Duodenal mucosa (tissue), 2 donors: Measurements from ENCODE around the gene USP49.

Source experiments
- H3K27ac ChIP-seq: one replicate; pipeline ENCODE4 v1.7.0; 2013; ENCODE audit warnings: low read depth, low read length
- H3K27me3 ChIP-seq, 2 donors: one replicate each; pipeline ENCODE4 v1.7.0; 2013; ENCODE audit warnings: low read length in 2 of 2, control low read depth in 1 of 2; ENCODE audit not compliant: insufficient read depth in 2 of 2, control insufficient read depth in 1 of 2
- H3K36me3 ChIP-seq, 2 donors: one replicate each; pipeline ENCODE4 v1.7.0; 2013; ENCODE audit warnings: low read length in 2 of 2, control low read depth in 1 of 2; ENCODE audit not compliant: insufficient read depth in 2 of 2, control insufficient read depth in 1 of 2
- H3K4me1 ChIP-seq, 2 donors: one replicate each; pipeline ENCODE4 v1.7.0; 2013; ENCODE audit warnings: low read length in 2 of 2, control low read depth in 1 of 2; ENCODE audit not compliant: insufficient read depth in 2 of 2, control insufficient read depth in 1 of 2
- H3K4me3 ChIP-seq, 2 donors: one replicate each; pipeline ENCODE4 v1.7.0; 2013; ENCODE audit warnings: low read length in 2 of 2, low read depth in 1 of 2
- H3K9ac ChIP-seq, 2 donors: one replicate each; pipeline ENCODE4 v1.7.0; 2013; ENCODE audit warnings: low read length in 2 of 2, low read depth in 1 of 2
- H3K9me3 ChIP-seq, 2 donors: one replicate each; pipeline ENCODE4 v1.7.0; 2013; ENCODE audit warnings: low read length in 2 of 2, control low read depth in 1 of 2; ENCODE audit not compliant: control insufficient read depth in 1 of 2

Gene USP49

GRCh38 chr6:41759106-41759904, 135.9 kb downstream of the USP49 start:
- Histone ChIP-seq H3K4me3 (no peak overlapping the region), H3K9ac (no peak overlapping the region), H3K9me3 (no peaks in the 10 kb centered on the region), H3K4me1 (no peaks in the 10 kb centered on the region), H3K36me3 (no peaks in the 10 kb centered on the region), H3K27ac (no peak overlapping the region), H3K27me3 (no peaks in the 10 kb centered on the region)

GRCh38 chr6:41758641-41759035, 136.5 kb downstream of the USP49 start:
- H3K4me3 ChIP-seq = no peak overlapping the region
- no peaks in the 10 kb centered on the region for H3K4me1 ChIP-seq
- H3K9me3 ChIP-seq = no peaks in the 10 kb centered on the region
- H3K9ac ChIP-seq = no peak overlapping the region
- no peaks in the 10 kb centered on the region for H3K36me3 ChIP-seq
- no peaks in the 10 kb centered on the region for H3K27me3 ChIP-seq
- H3K27ac ChIP-seq = no peak overlapping the region

- Histone ChIP-seq H3K4me1 (no peaks in the 10 kb centered on the region), H3K9ac (no peak overlapping the region), H3K4me3 (no peak overlapping the region), H3K27me3 (no peaks in the 10 kb centered on the region), H3K9me3 (no peaks in the 10 kb centered on the region), H3K27ac (no peak overlapping the region), H3K36me3 (no peaks in the 10 kb centered on the region)
Measured at GRCh38 chr6:41757931-41758640, 137.1 kb downstream of the USP49 start.

GRCh38 chr6:41757271-41757670, 137.9 kb downstream of the USP49 start:
- Histone ChIP-seq H3K27me3 (no peaks in the 10 kb centered on the region), H3K36me3 (no peaks in the 10 kb centered on the region), H3K9me3 (no peaks in the 10 kb centered on the region)

GRCh38 chr6:41756354-41756753, 138.8 kb downstream of the USP49 start:
- no peaks in the 10 kb centered on the region for H3K9me3 ChIP-seq
- no peak overlapping the region for H3K27ac ChIP-seq
- no peaks in the 10 kb centered on the region for H3K36me3 ChIP-seq
- no peak overlapping the region for H3K9ac ChIP-seq
- no peaks in the 10 kb centered on the region for H3K27me3 ChIP-seq
- H3K4me1 ChIP-seq = no peaks in the 10 kb centered on the region
- H3K4me3 ChIP-seq = no peak overlapping the region

More at GRCh38 chr6:41757271-41757670, 137.9 kb downstream of the USP49 start:
- no peak overlapping the region for H3K27ac ChIP-seq
- H3K4me1 ChIP-seq = no peaks in the 10 kb centered on the region
- H3K9ac ChIP-seq = no peak overlapping the region
- no peak overlapping the region for H3K4me3 ChIP-seq

- no peaks in the 10 kb centered on the region for H3K36me3 ChIP-seq
- no peaks in the 10 kb centered on the region for H3K9me3 ChIP-seq
- no peaks in the 10 kb centered on the region for H3K4me1 ChIP-seq
- H3K9ac ChIP-seq = no peak overlapping the region
- no peak overlapping the region for H3K27ac ChIP-seq
- H3K4me3 ChIP-seq = no peak overlapping the region
- no peaks in the 10 kb centered on the region for H3K27me3 ChIP-seq
Measured at GRCh38 chr6:41755895-41756294, 139.3 kb downstream of the USP49 start.

- H3K36me3 ChIP-seq = no peaks in the 10 kb centered on the region
- H3K27me3 ChIP-seq = no peaks in the 10 kb centered on the region
- no peak overlapping the region for H3K4me3 ChIP-seq
- no peaks in the 10 kb centered on the region for H3K9me3 ChIP-seq
- no peak overlapping the region for H3K9ac ChIP-seq
- H3K4me1 ChIP-seq = no peaks in the 10 kb centered on the region
- no peak overlapping the region for H3K27ac ChIP-seq
Measured at GRCh38 chr6:41750374-41750773, 144.8 kb downstream of the USP49 start.

GRCh38 chr6:41748542-41748941, 146.6 kb downstream of the USP49 start:
- H3K27me3 ChIP-seq = no peaks in the 10 kb centered on the region
- H3K9me3 ChIP-seq = no peaks in the 10 kb centered on the region
- no peak overlapping the region for H3K9ac ChIP-seq
- H3K27ac ChIP-seq = no peak overlapping the region
- no peak overlapping the region for H3K4me3 ChIP-seq
- H3K36me3 ChIP-seq = no peaks in the 10 kb centered on the region
- H3K4me1 ChIP-seq = no peaks in the 10 kb centered on the region

- no peaks in the 10 kb centered on the region for H3K36me3 ChIP-seq
Measured at GRCh38 chr6:41748102-41748477, 147.1 kb downstream of the USP49 start.

GRCh38 chr6:41747256-41748101, 147.7 kb downstream of the USP49 start, which contains the start of gene PGC:
TSS of gene PGC (minus strand) at chr6:41747397. CDS start at chr6:41747334, 63 bp downstream.
- H3K4me3 ChIP-seq = no peak within 1 kb of the TSS

More at GRCh38 chr6:41748102-41748477, 147.1 kb downstream of the USP49 start:
- no peaks in the 10 kb centered on the region for H3K9me3 ChIP-seq
- H3K4me3 ChIP-seq = no peak overlapping the region
- H3K27ac ChIP-seq = no peak overlapping the region
- no peak overlapping the region for H3K9ac ChIP-seq
- H3K27me3 ChIP-seq = no peaks in the 10 kb centered on the region
- no peaks in the 10 kb centered on the region for H3K4me1 ChIP-seq

More at GRCh38 chr6:41747256-41748101, 147.7 kb downstream of the USP49 start, which contains the start of gene PGC:
- Histone ChIP-seq H3K27me3 (no peaks in the 10 kb centered on the region), H3K9ac (no peak within 1 kb of the TSS), H3K4me1 (no peaks in the 10 kb centered on the region), H3K36me3 (no peaks in the 10 kb centered on the region), H3K9me3 (no peaks in the 10 kb centered on the region), H3K27ac (no peak within 1 kb of the TSS)
